GM12892 (cell line): Measurements from ENCODE around the gene IRX5.

ENCODE experiments used
- POLR2A ChIP-seq: IDR thresholded peaks from 2 replicates; pipeline ENCODE4 v1.6.1; 2011; ENCODE audit warnings: low read depth, low read length, control low read depth
- POLR2AphosphoS5 ChIP-seq: IDR thresholded peaks from 2 replicates; pipeline ENCODE4 v1.6.1; 2011; ENCODE audit warnings: low read depth, low read length, control low read depth
- TAF1 ChIP-seq: IDR thresholded peaks from 2 replicates; pipeline ENCODE4 v1.6.1; 2011; ENCODE audit warnings: low read depth, mild to moderate bottlenecking, control low read depth, low read length, borderline replicate concordance

GRCh38 chr16:54974367-54974766 lies 43.7 kb downstream of the IRX5 start:
- TF ChIP-seq POLR2AphosphoS5 (no peak), POLR2A (no peak), TAF1 (no peak)
